Iris pigment epithelial cell (primary cell): ENCODE measurements around the gene ARL2BP.

Source experiments
- DNase-seq: peaks from one replicate; pipeline ENCODE4 v3.0.0-alpha.2; 2011; ENCODE audit warnings: low read depth

Gene ARL2BP

GRCh38 chr16:57283214-57283958, 38.3 kb downstream of the ARL2BP start:
- DNase-seq, result no peak

- DNase-seq, result no peak
Observed at GRCh38 chr16:57283959-57284208, 38.8 kb downstream of the ARL2BP start.

DNA sequence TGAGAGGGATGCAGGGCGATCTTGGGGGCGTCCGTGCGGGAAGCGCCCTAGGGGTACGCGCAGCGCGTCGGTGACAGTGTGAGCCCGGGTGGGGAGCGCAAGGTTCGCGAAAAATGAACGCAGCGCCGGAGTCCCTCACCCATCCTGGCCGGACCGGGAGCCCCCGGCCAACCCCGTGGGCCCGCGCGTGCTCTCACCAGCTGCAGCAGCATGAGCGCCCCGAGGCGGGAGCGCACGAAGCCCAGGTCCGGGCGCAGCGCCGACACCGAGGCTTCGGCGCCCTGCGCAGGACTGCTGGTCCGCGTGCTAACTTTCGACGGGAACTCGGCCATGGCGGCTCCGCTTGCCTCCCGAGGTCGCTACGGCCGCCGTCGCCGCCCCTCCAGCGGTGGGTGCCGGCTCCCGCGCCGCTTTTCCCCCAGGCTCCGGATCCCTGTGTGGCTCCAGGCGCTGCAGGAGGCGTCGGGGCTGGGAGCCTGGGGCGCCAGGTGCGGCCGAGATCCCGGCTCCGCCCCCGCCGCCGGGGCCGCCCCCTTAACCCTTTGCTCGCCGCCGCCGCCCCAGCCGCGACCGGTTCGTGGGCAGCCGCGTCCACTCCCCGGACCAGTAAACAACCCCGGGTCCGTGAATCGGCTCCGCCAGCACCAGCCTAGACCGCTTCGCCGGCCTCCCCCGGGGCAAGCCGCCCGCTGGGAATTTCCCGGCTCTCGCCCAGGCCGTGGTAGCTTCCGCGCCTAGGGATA, 39.3 kb downstream of the ARL2BP start, which contains the start of gene PLLP:
Gene PLLP (minus strand): TSS at position 464 of the 743 bp plus-strand sequence. CDS start 132 bp downstream, at position 332.
- DNase-seq, result peak; percentile 42

DNA sequence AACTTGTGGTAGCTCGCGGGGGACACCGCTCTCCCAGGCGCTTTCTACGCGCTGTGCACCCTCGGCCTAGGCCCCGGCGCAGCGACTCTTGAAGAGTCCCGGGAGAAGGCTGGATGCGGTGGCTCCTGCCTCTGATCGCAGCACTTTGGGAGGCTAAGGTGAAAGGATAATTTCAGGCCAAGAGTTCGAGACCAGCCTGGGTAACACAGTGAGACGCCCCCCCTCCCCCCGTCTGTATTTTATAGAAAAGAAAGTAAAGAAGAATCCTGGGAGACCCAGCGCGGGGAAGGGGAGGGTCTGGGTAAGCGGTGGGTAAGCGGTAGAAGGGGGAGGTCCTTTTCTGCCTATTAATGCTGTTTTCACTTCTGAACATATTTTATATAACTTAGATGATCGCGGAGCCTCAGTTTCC, 39.9 kb downstream of the ARL2BP start:
- DNase-seq, result no peak

- no peak for DNase-seq
Observed at GRCh38 chr16:57285379-57285778, 40.3 kb downstream of the ARL2BP start.

DNA sequence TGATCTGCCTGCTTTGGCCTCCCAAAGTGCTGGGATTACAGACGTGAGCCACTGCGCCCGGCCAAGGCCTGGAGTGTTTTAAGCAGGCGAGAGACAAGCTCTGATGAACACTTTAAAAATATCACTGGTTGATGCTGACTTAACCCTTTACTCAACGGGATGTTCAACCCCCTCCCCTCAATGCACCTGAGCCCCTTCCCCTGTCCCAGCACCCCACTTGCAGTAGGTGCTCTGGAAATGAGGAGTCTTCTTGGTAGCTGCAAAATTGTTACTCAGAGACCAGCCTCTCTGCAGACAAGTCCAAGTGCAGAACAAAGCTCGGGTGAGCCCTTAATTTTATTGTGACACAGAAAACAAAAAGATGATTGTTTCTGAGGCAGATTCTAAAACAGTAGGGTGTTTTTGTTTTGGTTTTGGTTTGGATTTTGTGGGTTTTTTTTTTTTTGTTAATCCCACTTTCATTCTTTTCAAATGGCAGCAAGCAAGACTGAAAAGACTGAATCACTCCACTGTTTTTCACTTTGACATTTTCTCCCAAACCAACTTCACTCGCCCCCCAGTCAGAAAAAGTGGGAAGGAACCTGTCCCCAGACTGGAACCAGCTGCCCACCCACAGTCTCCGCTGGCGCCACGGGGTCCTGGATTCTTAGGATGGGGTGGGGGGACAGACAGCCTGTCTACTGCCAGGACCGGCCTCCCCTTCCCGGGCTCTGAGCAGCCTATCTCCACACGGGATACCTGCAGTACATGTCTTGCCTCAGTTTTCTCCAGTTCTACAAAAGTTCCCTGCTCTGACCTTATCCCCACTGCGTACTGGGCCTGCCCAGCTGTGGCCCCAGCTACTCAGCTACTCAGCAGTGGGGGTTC, 44.6 kb downstream of the ARL2BP start:
- no peak for DNase-seq

DNA sequence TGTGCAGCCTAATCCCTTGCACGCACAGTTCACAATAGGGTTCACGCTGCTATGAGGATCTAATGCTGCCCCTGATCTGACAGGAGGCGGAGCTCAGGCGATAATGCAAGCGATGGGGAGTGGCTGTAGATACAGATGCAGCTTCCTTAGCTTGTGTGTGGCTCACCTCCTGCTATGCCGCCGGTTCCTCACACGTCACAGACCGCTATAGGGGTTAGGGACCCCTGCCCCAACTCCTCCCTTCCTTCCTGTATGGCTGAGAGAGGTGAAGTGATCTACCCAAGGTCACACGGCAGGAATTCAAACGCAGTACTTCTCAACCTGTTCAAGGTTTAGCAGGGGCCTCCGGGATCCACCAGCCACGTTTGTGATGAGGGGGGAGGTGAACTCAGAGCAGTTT, 52.8 kb downstream of the ARL2BP start:
- no peak for DNase-seq

GRCh38 chr16:57299009-57299718, 54.1 kb downstream of the ARL2BP start:
- DNase-seq, result peak; percentile 75

- DNase-seq, result peak; percentile 95
Observed at GRCh38 chr16:57299719-57300386, 54.8 kb downstream of the ARL2BP start.

DNA sequence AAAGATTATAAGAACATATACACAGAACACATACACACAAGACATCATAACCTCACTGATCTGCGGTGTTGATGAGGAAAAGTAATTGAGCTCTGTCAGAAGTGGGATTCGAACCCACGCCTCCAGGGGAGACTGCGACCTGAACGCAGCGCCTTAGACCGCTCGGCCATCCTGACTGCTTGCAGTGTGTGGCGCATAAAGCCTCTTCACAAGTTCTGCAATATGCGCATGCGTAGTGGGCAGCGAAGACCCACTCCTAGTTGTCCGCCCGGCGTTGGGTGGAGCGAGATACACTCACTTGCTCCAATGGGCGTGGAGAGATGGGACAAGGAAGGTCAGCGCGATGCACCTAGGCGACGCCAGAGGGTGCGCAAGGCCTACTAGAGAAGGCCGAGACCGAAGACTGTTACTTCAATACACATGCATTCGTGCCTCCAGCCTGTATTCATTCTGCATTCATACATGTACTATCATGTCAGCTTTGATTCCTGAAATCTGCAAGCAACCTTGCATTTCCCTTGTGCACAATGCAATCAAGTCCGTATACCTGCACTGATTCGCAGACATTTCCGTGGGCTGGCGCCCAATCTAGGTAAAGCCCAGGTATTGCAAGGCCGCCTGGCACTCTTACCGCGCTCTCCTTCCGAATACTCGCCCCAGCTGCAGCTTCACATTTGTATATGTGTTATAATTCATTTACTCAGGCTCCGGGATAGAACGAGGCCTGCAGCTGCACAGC, 55.5 kb downstream of the ARL2BP start:
- DNase-seq, result peak; percentile 97

- DNase-seq, result no peak
Observed at GRCh38 chr16:57301126-57301817, 56.2 kb downstream of the ARL2BP start.
